ENCODE results near the gene RAB22A. TPM values are rescaled to one million over a fixed set of nuclear protein-coding genes. Genes with fewer than 3 reads are reported as not detected.

The RAB22A gene
- total RNA-seq, 4 donors from 2014 or later, result 4.2 to 25.9 (median 20.7) TPM

- in situ Hi-C loops (cut with MboI; ENCODE audit: low pct_ligation_motif_present in 1 of 4, low pct_unique_long_range_greater_than_20kb in 1 of 4, low sequenced_read_pairs in 3 of 4), result no loop called here
These were observed 22.5 kb downstream of the RAB22A start for GRCh38 chr20:58331961-58332551.

GRCh38 chr20:58339741-58340140, 30.2 kb downstream of the RAB22A start:
- Histone ChIP-seq H3K36me3 (peaks cover 0 to 2% (median 0%) of the 10 kb centered on the region in 4 donors), H3K27ac (no peak overlapping the region), H3K4me3 (no peak overlapping the region), H3K4me1 (no peaks in the 10 kb centered on the region), H3K27me3 (no peaks in the 10 kb centered on the region), H3K9me3 (no peaks in the 10 kb centered on the region)
- no peak for DNase-seq
- TF ChIP-seq POLR2A (IDR thresholded peaks at IDR 0.05), result no peak
- TF ChIP-seq EP300 (IDR thresholded peaks at IDR 0.05; ENCODE audit: low read depth), result no peak
- no peak for TF ChIP-seq POLR2AphosphoS5 (IDR thresholded peaks at IDR 0.05)
- TF ChIP-seq CTCF (IDR thresholded peaks at IDR 0.05), result no peak
- in situ Hi-C loops (cut with MboI; ENCODE audit: low pct_ligation_motif_present in 1 of 4, low pct_unique_long_range_greater_than_20kb in 1 of 4, low sequenced_read_pairs in 3 of 4) (no loop called here), intact Hi-C loops (cut with DNase I; ENCODE audit: low total_unique reads) (no loop called here)
- WGBS, 2 donors (ENCODE audit: low coverage in 1 of 2), result 82 to 93% methylated on average over 1 to 6 of the region's 6 CpGs

More at GRCh38 chr20:58331961-58332551, 22.5 kb downstream of the RAB22A start:
- no peak for DNase-seq
- WGBS, 2 donors (ENCODE audit: low coverage in 1 of 2), result 50 to 70% methylated on average over 2 to 3 of the region's 3 CpGs
- intact Hi-C loops (cut with DNase I; ENCODE audit: low total_unique reads), result no loop called here
- Histone ChIP-seq H3K27me3 (no peaks in the 10 kb centered on the region), H3K4me1 (peaks cover 0 to 21% (median 5%) of the 10 kb centered on the region in 4 donors), H3K9me3 (no peaks in the 10 kb centered on the region), H3K36me3 (no peaks in the 10 kb centered on the region), H3K27ac (no peak overlapping the region), H3K4me3 (no peak overlapping the region)
- no peak for TF ChIP-seq CTCF (IDR thresholded peaks at IDR 0.05)
- no peak for TF ChIP-seq EP300 (IDR thresholded peaks at IDR 0.05; ENCODE audit: low read depth)
- no peak for TF ChIP-seq POLR2A (IDR thresholded peaks at IDR 0.05)
- TF ChIP-seq POLR2AphosphoS5 (IDR thresholded peaks at IDR 0.05), result no peak

GRCh38 chr20:58340151-58340550, 30.6 kb downstream of the RAB22A start:
- H3K4me1 ChIP-seq, result no peaks in the 10 kb centered on the region
- TF ChIP-seq POLR2AphosphoS5 (IDR thresholded peaks at IDR 0.05) (no peak), POLR2A (IDR thresholded peaks at IDR 0.05) (no peak), EP300 (IDR thresholded peaks at IDR 0.05; ENCODE audit: low read depth) (no peak)
- WGBS, 2 donors (ENCODE audit: low coverage in 1 of 2), result 94% methylated on average over 4 of the region's 4 CpGs; no CpG with 5 or more reads in 1 of the 2 donors
- intact Hi-C loops (cut with DNase I; ENCODE audit: low total_unique reads), result no loop called here
- no peak overlapping the region for H3K27ac ChIP-seq
- no peak overlapping the region for H3K4me3 ChIP-seq
- no peaks in the 10 kb centered on the region for H3K9me3 ChIP-seq
- no peak for DNase-seq
- in situ Hi-C loops (cut with MboI; ENCODE audit: low pct_ligation_motif_present in 1 of 4, low pct_unique_long_range_greater_than_20kb in 1 of 4, low sequenced_read_pairs in 3 of 4), result no loop called here
- peaks cover 0 to 6% (median 0%) of the 10 kb centered on the region in 4 donors for H3K36me3 ChIP-seq
- no peaks in the 10 kb centered on the region for H3K27me3 ChIP-seq

- no peaks in the 10 kb centered on the region for H3K9me3 ChIP-seq
- no peak overlapping the region for H3K27ac ChIP-seq
- 91 to 100% methylated on average over 2 of the region's 2 CpGs for WGBS, 2 donors (ENCODE audit: low coverage in 1 of 2)
- no peak for DNase-seq
- no peaks in the 10 kb centered on the region for H3K27me3 ChIP-seq
- intact Hi-C loops (cut with DNase I; ENCODE audit: low total_unique reads) (no loop called here), in situ Hi-C loops (cut with MboI; ENCODE audit: low pct_ligation_motif_present in 1 of 4, low pct_unique_long_range_greater_than_20kb in 1 of 4, low sequenced_read_pairs in 3 of 4) (no loop called here)
- TF ChIP-seq CTCF (IDR thresholded peaks at IDR 0.05) (no peak), EP300 (IDR thresholded peaks at IDR 0.05; ENCODE audit: low read depth) (no peak), POLR2A (IDR thresholded peaks at IDR 0.05) (no peak), POLR2AphosphoS5 (IDR thresholded peaks at IDR 0.05) (no peak)
- H3K4me3 ChIP-seq, result no peak overlapping the region
- peaks cover 0 to 11% (median under 1%) of the 10 kb centered on the region in 4 donors for H3K36me3 ChIP-seq
- H3K4me1 ChIP-seq, result no peaks in the 10 kb centered on the region
These were observed 31.3 kb downstream of the RAB22A start for GRCh38 chr20:58340853-58341252.
